ENCODE results near the gene ACTG2. TPM values are rescaled to one million over a fixed set of nuclear protein-coding genes. Genes with fewer than 3 reads are reported as not detected.
"Not testable (repeated sequence)": the region's sequence is repeated elsewhere in the genome, so short reads cannot be mapped to it uniquely, and the experiment has no call there.

The ACTG2 gene
- total and polyA plus RNA-seq, 7 donors: 0.44 to 4.0 (median 2.7) TPM

DNA sequence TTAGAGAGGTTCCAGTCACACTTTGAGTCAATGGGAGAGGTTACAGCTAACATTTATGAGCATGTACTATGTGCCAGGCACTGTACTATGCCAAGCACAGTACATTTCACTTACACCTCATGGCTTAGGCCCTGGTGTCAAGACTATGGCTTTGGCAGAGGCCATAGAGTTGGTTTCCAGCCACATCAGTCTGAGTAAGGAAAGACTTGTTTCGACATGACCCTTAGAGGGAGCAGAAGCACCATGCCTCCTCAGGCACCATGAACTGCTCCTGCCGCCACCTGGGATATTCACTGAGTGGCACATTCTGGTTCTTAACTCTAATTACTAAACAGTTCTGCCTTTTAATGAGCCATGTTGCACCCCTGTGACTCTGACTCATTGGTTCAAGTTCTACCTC, 46.6 kb downstream of the ACTG2 start:
- no peaks in the 10 kb centered on the region for H3K27me3 ChIP-seq (ENCODE audit: insufficient read depth in 3 of 3, low read length in 2 of 3)
- TF ChIP-seq, protein P1, sequence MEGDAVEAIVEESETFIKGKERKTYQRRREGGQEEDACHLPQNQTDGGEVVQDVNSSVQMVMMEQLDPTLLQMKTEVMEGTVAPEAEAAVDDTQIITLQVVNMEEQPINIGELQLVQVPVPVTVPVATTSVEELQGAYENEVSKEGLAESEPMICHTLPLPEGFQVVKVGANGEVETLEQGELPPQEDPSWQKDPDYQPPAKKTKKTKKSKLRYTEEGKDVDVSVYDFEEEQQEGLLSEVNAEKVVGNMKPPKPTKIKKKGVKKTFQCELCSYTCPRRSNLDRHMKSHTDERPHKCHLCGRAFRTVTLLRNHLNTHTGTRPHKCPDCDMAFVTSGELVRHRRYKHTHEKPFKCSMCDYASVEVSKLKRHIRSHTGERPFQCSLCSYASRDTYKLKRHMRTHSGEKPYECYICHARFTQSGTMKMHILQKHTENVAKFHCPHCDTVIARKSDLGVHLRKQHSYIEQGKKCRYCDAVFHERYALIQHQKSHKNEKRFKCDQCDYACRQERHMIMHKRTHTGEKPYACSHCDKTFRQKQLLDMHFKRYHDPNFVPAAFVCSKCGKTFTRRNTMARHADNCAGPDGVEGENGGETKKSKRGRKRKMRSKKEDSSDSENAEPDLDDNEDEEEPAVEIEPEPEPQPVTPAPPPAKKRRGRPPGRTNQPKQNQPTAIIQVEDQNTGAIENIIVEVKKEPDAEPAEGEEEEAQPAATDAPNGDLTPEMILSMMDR (IDR thresholded peaks at IDR 0.05): peak; percentile 30
- H3K9me3 ChIP-seq: no peaks in the 10 kb centered on the region
- peak overlapping the region; percentile 39 for H3K27ac ChIP-seq
- H3K4me3 ChIP-seq: no peak overlapping the region
- 49 to 90% (median 72%) methylated on average over 2 of the region's 2 CpGs for WGBS, 3 donors
- peaks cover 0 to 35% of the 10 kb centered on the region in 2 donors for H3K36me3 ChIP-seq (ENCODE audit: insufficient read depth in 1 of 2, low read depth in 1 of 2)
- ATAC-seq (peak; percentile 92 to 97 (median 96)), DNase-seq (peak in 1 of 2 donors; percentile 55)
- H3K4me1 ChIP-seq: peaks cover 5% of the 10 kb centered on the region
- intact Hi-C loops (cut with DNase I): loop anchor here in 1 of 2 donors (5.0 kb wide), 1 partner anchor 208 kb away; the partner anchor contains the start of gene BOLA3

DNA sequence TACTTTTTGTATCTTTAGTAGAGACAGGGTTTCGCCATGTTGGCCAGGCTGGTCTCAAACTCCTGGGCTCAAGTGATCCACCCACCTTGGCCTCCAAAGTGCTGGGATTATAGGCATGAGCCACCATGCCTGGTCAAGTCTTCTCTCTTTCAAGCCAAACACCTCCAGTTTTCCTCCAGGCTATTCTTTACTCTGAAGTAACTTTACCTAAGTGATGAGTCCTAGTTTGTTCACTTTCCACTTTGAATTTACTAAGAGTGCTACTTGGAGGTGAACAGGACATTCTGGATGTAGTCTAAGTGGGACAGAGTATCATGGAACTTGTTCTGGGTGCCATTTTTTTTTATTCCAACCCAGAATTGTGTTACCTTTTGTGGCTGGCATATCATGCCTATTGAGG, 47.3 kb downstream of the ACTG2 start:
- intact Hi-C loops (cut with DNase I); H3K27ac ChIP-seq; ATAC-seq; DNase-seq; H3K27me3 ChIP-seq (ENCODE audit: insufficient read depth in 3 of 3, low read length in 2 of 3); H3K4me1 ChIP-seq; H3K4me3 ChIP-seq; H3K9me3 ChIP-seq: not testable (repeated sequence)
- H3K36me3 ChIP-seq (ENCODE audit: insufficient read depth in 1 of 2, low read depth in 1 of 2): peaks cover 0 to 41% of the 10 kb centered on the region in 2 donors
- 98 to 100% (median 100%) methylated on average over 1 of the region's 1 CpG for WGBS, 3 donors

DNA sequence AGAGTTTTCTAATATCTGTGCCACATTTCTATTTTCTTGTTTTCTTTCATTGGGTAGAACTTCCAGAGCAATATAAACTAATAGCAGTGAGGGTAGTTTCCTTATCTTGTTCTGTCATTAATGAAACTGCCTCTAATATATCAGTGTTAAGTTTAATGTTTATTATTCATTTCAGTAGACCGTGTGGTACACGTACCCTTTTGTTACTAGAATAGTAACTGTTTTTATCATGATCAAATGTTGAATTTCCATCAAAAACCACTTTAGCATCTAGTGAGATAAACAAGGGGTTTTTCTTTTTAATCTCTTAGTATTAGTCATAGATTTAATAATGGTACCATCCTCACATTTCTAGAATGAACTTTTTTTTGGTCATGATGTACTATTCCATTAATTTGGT, 49.9 kb downstream of the ACTG2 start:
- no peak overlapping the region for H3K4me3 ChIP-seq
- peaks cover 3 to 58% of the 10 kb centered on the region in 2 donors for H3K36me3 ChIP-seq (ENCODE audit: insufficient read depth in 1 of 2, low read depth in 1 of 2)
- peaks cover 5% of the 10 kb centered on the region for H3K4me1 ChIP-seq
- WGBS, 3 donors: 76 to 89% (median 82%) methylated on average over 2 of the region's 2 CpGs
- H3K27ac ChIP-seq: no peak overlapping the region
- DNase-seq (no peak), ATAC-seq (no peak)
- intact Hi-C loops (cut with DNase I): no loop called here
- TF ChIP-seq, protein P1 (IDR thresholded peaks at IDR 0.05): no peak
- H3K27me3 ChIP-seq (ENCODE audit: insufficient read depth in 3 of 3, low read length in 2 of 3): no peaks in the 10 kb centered on the region
- H3K9me3 ChIP-seq: no peaks in the 10 kb centered on the region

DNA sequence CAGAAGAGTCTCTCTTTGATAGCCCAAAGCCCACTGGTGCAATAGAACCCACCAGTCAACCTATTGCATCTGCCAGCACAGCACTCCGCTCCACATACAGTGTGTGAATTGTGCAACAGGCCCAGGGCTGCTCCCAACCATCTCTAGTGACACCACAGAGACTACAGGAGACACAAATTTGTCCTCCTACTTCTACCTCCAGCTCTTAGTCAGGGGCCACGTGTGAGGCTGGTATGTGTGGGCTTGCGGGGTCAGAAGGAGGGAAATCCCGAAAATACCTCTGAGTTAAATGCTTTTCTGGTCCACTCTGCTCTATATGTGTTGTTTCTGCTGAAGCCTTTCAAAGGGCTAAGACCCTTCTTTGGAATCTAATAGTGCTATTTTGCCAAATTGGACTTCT, 51.9 kb downstream of the ACTG2 start:
- 94 to 100% (median 96%) methylated on average over 4 of the region's 4 CpGs for WGBS, 3 donors
- Histone ChIP-seq H3K9me3 (no peaks in the 10 kb centered on the region), H3K4me3 (no peak overlapping the region), H3K27ac (no peak overlapping the region), H3K4me1 (peaks cover 5% of the 10 kb centered on the region), H3K36me3 (ENCODE audit: insufficient read depth in 1 of 2, low read depth in 1 of 2) (peaks cover 3 to 79% of the 10 kb centered on the region in 2 donors), H3K27me3 (ENCODE audit: insufficient read depth in 3 of 3, low read length in 2 of 3) (no peaks in the 10 kb centered on the region)
- TF ChIP-seq, protein P1 (IDR thresholded peaks at IDR 0.05): no peak
- ATAC-seq (no peak), DNase-seq (no peak)
- intact Hi-C loops (cut with DNase I): no loop called here

DNA sequence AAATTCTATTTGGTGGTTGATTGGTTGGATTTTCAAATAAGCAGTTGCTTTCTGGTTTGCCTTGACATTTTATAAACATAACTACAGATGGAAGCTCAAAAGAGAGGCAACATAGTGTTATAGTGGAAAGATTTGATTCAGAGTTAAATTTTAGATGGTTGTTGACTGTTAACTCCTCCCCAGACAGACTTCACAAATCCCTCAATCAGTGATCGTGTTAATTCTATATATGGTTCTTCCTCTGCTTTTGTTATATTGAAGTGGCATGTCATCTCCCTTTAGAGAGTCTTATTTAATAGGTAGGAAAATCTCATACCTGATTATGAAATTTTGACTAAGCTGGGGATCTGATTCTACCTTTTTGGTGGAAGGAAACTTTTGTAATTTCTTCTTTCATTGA, 53.4 kb downstream of the ACTG2 start:
- H3K4me1 ChIP-seq: no peaks in the 10 kb centered on the region
- no peak overlapping the region for H3K27ac ChIP-seq
- TF ChIP-seq, protein P1 (IDR thresholded peaks at IDR 0.05): no peak
- no peaks in the 10 kb centered on the region for H3K9me3 ChIP-seq
- intact Hi-C loops (cut with DNase I): no loop called here
- H3K36me3 ChIP-seq (ENCODE audit: insufficient read depth in 1 of 2, low read depth in 1 of 2): peaks cover 7 to 86% of the 10 kb centered on the region in 2 donors
- ATAC-seq: no peak
- WGBS, 3 donors: 69 to 89% (median 76%) methylated on average over 1 of the region's 1 CpG
- H3K4me3 ChIP-seq: no peak overlapping the region
- no peak for DNase-seq
- H3K27me3 ChIP-seq (ENCODE audit: insufficient read depth in 3 of 3, low read length in 2 of 3): no peaks in the 10 kb centered on the region
